Stimulated activated CD4-positive, alpha-beta T cell treated with anti-CD3 and anti-CD28 coated beads, Interleukin-12 subunit alpha, Interleukin-12 subunit beta, amount 100 ng/mL, for 24 hours (primary cell): ENCODE results near the gene CFAP221.

Experiments
- DNase-seq, 2 experiments: peaks; one replicate each; pipeline ENCODE4 v3.0.0-alpha.2; 2020; ENCODE audit warnings: low read depth in 2 of 2

The CFAP221 gene

DNA sequence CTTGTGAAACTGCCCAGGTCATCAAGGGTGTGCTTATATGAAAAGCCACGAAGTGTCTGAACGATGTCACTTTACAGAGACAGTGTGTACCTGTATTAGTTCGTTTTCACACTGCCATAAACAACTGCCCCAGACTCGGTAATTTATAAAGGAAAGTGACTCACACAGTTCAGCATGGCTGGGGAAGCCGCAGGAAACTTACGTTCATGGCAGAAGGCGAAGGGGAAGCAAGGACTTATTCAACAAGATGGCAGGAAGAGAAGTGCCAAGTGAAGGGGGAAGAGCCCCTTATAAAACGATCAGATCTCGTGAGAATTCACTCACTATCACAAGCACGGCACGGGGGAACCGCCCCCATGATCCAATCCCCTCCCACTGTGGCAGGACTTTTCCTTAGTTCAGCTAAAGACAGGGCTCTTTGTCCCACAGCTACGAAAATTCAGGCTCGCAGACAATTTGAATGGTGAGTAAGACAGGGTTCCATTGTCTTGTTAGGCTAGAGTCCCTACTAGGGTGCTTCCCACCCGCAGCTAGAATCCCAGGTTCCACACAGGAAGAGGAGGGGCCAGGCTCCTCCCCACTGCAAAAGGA lies 154.9 kb downstream of the CFAP221 start:
- no peak for DNase-seq

- no peak for DNase-seq
These were observed 156.6 kb downstream of the CFAP221 start for GRCh38 chr2:119700866-119701265.

DNA sequence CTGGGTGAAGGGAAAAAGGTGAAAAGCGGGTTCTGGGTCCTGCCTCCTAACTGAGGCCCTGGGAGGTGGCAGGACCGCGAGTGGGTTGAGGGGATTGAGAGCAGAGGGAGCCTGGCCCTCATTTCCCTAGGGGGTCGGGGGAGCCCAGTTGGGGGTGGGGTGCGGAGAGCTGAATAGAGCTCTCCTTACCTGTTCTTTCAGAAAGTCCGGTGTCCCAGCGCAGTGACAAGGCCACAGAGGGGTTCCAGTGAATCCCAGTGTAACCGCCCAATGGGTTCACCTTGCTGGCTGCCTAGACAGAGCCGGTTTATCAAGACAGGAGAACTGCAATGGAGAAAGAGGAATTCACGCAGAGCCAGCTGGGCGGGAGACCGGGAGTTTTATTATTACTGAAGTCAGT lies 157.1 kb downstream of the CFAP221 start:
- DNase-seq: no peak

DNA sequence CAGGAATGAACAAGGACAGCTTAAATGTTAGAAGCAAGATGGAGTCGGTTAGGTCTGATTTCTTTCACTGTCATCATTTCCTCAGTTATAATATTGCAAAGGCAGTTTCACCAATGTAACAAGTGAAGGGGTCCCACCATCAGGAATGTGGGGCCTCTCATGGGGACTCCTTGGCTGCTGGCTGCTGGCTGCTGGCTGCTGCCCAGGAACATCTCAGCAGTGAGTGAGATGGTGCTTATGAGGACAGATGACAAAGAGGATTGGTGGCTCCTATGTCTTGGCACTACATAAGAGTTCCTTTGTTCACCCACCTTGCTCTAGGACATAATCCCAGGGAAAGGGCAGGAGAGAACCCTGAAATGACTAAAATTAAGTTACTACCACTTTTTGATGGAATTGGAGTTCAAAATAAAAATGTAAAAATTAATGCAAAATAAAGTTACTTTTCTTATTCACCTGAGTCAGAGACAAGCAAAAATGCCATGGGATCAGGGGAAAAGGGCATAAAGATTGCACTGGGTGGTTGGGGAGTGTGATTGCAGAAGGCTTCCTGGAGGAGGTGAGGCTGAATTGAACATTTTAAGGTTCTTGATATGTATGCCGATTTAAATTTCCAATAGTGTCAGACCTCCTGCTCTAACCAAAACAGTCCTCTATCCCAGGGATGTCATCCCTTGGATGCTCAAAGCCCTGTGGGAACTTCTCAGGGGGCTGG lies 158.1 kb downstream of the CFAP221 start:
- no peak for DNase-seq

GRCh38 chr2:119702918-119703401 lies 158.7 kb downstream of the CFAP221 start:
- DNase-seq: peak; percentile 35 to 53

DNA sequence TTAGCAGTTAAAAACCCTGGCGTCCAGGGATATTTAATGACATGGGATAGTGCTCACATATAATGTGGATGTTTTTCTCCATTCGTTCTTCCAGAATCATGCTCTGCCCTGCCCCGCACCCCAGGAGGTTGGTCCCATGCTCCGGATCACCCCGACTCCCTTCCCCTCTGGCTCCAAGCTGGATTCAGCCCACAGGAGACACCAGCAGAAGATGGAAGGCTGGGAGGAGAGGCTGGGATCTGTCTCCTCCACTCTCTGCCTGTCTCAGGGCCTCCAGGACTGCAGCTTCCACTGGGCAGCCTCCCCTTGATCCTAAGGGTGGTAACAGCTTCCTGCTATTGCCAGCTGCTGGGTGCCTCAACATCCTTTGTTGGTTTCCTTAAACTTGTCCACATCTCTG lies 159.3 kb downstream of the CFAP221 start:
- no peak for DNase-seq

DNA sequence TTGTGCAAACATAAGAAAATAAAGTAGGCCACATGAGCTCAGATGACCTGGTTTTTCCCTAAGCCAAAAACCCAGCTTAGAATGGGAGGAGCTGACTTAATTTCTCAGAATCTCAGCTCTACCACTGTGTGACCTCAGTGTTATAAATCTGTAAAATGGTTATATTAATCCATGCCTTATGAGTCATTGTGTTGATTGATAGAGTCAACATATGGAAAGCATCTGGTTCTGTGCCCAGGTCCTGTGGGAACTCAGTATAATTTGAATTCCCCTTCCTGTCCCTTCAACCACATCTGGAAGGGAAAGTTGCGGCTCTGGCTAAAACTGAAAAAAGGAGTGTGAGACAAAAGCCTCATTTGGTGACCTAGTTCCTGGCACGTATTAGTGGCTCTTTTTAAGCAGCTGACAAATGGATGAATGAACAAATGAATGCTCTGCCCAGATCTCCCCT lies 160.4 kb downstream of the CFAP221 start:
- no peak for DNase-seq

DNA sequence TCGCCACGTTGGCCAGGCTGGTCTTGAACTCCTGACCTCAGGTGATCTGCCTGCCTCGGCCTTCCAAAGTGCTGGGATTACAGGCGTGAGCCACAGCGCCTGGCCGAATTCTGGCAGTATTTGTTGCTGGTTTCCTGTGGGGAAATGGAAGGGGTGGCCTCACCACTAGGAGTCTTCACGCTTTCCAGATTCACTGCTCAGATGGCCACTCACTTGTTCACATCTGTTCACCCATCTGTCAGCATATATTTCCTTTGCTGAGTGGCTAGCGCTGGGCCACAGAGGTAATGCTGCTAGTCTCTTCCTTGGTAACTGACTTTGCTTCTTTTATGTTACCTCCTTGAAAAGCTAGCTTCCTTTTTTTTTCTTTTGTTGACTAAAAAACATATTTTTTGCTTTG lies 162.0 kb downstream of the CFAP221 start:
- no peak for DNase-seq
